Testis (tissue), 3 donors: Measurements from ENCODE around the gene FAM110A. TPM values are rescaled to one million over a fixed set of nuclear protein-coding genes. Genes with fewer than 3 reads are reported as not detected.
"Not testable (repeated sequence)": the region's sequence is repeated elsewhere in the genome, so short reads cannot be mapped to it uniquely, and the experiment has no call there.

ENCODE experiments used
- DNase-seq: peaks from one replicate; pipeline ENCODE4 v3.0.0-alpha.2; 2019
- H3K27ac ChIP-seq, 2 donors: fragments of 200-600 bp; sonication (generic); one replicate each; pipeline ENCODE4 v1.5.1; 2019
- H3K27me3 ChIP-seq: fragments of 200-600 bp; sonication (generic); one replicate; pipeline ENCODE4 v1.5.1; 2019
- H3K36me3 ChIP-seq: fragments of 200-600 bp; sonication (generic); one replicate; pipeline ENCODE4 v1.5.1; 2017; ENCODE audit warnings: low read depth; ENCODE audit errors: missing control alignments
- H3K4me1 ChIP-seq: fragments of 200-600 bp; sonication (generic); one replicate; pipeline ENCODE4 v1.5.1; 2019
- H3K4me3 ChIP-seq, 2 donors: fragments of 200-600 bp; sonication (generic); one replicate each; pipeline ENCODE4 v1.5.1; 2017 to 2019
- H3K9me3 ChIP-seq: fragments of 200-600 bp; sonication (generic); one replicate; pipeline ENCODE4 v1.5.1; 2017
- POLR2A ChIP-seq: fragments of 450-650 bp; IDR thresholded peaks from one replicate; pipeline ENCODE4 v1.6.1; 2017; ENCODE audit warnings: antibody characterized with exemption, mild to moderate bottlenecking, moderate library complexity
- WGBS, 2 donors: methylation state at CpG; one replicate each; pipeline ENCODE4 v1.1.5; 2018; 5-methylcytosine and 5-hydroxymethylcytosine counted together
- intact Hi-C: fragments of 100-400 bp; cut with DNase I; formaldehyde crosslinking; loops from one replicate; pipeline ENCODE4 v1.15.1; 2023; ENCODE audit warnings: low total_unique reads
- polyA plus RNA-seq: library from polyadenylated mRNA; stranded (reverse); fragments of 350-450 nt; fragmentation: Illumina TruSeq; extraction: RNeasy Lipid Tissue Mini Kit (QIAGEN cat#74804); gene quantifications from one replicate; pipeline ENCODE4 v1.2.3, GENCODE V29; 2014; ENCODE audit warnings: low read depth, low replicate concordance; ENCODE audit not compliant: insufficient read depth
- total RNA-seq, 2 donors: library from RNA; depleted of rRNA; stranded (reverse); fragments of >200 nt; gene quantifications; one replicate each; pipeline ENCODE4 v1.2.3, GENCODE V29; 2016
- TF ChIP-seq, protein P1 (sequence below), 3 experiments: fragments of 450-650 bp in 2 of 3; fragments of 200-600 bp in 1 of 3; sonication (generic) in 1 of 3; IDR thresholded peaks; one replicate each; pipeline ENCODE4 v1.5.1; 2016 to 2019; ENCODE audit warnings: antibody characterized with exemption in 3 of 3, mild to moderate bottlenecking in 2 of 3, moderate library complexity in 1 of 3

The FAM110A gene
- total and polyA plus RNA-seq, 3 donors from 2014 or later = 5.1 to 7.7 (median 5.5) TPM

DNA sequence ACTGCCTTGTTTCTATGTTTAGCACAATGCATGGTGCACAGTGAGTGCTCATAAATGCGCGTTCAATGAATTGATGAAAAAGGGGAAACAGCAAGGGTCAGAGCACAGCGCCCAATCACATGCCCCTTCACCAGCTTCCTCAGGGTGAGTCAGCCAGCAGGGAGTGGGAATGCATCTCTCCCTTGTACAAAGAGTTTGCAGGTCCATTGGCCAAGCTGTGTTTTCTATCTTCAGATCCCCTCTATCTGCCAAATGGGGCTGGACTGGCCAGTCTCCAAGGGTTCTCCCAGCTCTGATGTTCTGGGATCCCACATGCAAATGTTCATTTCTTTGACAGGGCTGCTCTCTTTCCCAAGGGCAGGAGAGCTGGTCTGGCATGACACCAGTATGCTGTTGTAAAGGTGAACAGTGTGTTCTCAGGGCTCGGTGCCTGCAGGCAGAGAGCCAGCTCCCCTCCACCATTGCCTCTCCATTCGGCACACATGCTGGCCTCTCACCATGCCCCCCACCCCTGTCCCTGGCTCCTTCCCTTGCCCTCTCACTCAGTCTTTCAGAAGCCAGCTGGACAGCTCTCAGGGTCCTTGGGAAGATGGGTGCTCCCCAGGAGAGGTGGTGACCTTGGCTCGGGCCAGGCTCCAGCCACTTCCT lies 57.7 kb downstream of the FAM110A start:
- TF ChIP-seq, protein P1, sequence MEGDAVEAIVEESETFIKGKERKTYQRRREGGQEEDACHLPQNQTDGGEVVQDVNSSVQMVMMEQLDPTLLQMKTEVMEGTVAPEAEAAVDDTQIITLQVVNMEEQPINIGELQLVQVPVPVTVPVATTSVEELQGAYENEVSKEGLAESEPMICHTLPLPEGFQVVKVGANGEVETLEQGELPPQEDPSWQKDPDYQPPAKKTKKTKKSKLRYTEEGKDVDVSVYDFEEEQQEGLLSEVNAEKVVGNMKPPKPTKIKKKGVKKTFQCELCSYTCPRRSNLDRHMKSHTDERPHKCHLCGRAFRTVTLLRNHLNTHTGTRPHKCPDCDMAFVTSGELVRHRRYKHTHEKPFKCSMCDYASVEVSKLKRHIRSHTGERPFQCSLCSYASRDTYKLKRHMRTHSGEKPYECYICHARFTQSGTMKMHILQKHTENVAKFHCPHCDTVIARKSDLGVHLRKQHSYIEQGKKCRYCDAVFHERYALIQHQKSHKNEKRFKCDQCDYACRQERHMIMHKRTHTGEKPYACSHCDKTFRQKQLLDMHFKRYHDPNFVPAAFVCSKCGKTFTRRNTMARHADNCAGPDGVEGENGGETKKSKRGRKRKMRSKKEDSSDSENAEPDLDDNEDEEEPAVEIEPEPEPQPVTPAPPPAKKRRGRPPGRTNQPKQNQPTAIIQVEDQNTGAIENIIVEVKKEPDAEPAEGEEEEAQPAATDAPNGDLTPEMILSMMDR (IDR thresholded peaks at IDR 0.05) = no peak
- TF ChIP-seq POLR2A = no peak
- peak; percentile 90 for DNase-seq
- Histone ChIP-seq H3K27me3 (no peaks in the 10 kb centered on the region), H3K27ac (no peak overlapping the region), H3K9me3 (no peaks in the 10 kb centered on the region), H3K36me3 (no peaks in the 10 kb centered on the region), H3K4me3 (no peak overlapping the region), H3K4me1 (peaks cover 18% of the 10 kb centered on the region)
- intact Hi-C loops = no loop called here
- WGBS, 2 donors = 19 to 28% methylated on average over 6 of the region's 6 CpGs

DNA sequence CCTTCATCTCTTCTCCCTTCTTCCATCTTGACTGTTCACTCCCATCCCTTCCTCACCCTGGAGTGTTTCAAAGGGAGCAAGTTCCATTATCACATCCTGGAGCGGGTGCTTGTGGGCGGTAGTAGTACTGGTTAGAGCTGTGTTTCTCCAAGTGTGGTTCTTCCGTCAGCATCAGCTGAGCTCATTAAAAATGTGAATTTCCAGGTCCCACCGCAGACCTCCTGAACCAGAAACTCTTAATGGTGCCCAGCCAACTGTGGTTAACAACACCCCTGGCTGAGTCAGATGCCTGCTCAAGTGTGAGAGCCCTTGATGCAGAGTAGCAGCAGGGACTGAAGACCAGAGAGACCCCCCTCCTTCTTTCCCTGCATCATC lies 58.2 kb downstream of the FAM110A start:
- intact Hi-C loops = no loop called here
- DNase-seq = no peak
- 33 to 48% methylated on average over 4 of the region's 4 CpGs for WGBS, 2 donors
- Histone ChIP-seq H3K27me3 (no peaks in the 10 kb centered on the region), H3K36me3 (no peaks in the 10 kb centered on the region), H3K4me1 (peaks cover 18% of the 10 kb centered on the region), H3K27ac (peak overlapping the region in 1 of 2 donors; percentile 25), H3K9me3 (no peaks in the 10 kb centered on the region), H3K4me3 (no peak overlapping the region)
- TF ChIP-seq, protein P1 (IDR thresholded peaks at IDR 0.05) = no peak
- TF ChIP-seq POLR2A = no peak

DNA sequence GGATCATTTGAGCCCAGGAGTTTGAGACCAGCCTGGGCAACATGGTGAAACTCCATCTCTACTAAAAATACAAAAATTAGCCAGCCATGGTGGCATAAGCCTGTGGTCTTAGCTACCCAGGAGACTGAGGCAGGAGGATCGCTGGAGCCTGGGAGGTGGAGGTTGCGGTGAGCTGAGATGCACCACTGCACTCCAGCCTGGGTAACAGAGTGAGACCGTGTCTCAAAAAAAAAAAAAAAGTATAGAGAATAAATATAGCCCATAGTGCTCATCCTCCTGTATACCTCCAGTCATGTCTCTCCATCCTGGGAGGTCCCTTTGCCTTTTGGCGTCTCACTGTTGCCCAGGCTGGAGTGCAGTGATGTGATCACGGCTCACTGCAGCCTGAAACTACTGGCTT lies 58.9 kb downstream of the FAM110A start:
- H3K27me3 ChIP-seq, H3K9me3 ChIP-seq, H3K36me3 ChIP-seq, intact Hi-C loops, DNase-seq, H3K4me3 ChIP-seq: not testable (repeated sequence)
- WGBS, 2 donors = 84 to 89% methylated on average over 5 of the region's 5 CpGs
- H3K27ac ChIP-seq = peak overlapping the region in 1 of 2 donors; percentile 25
- H3K4me1 ChIP-seq = peaks cover 18% of the 10 kb centered on the region

Other genes with a start within 250 kb of the FAM110A start
- 1 to 10 TPM; 2.7 to 3.7 TPM for gene TCF15, start 223.4 kb upstream of the FAM110A start, total RNA-seq
- 2.0 TPM for gene TCF15, start 223.4 kb upstream of the FAM110A start, polyA plus RNA-seq
- 10 to 100 TPM; 26.9 to 29.8 TPM for gene SRXN1, start 180.5 kb upstream of the FAM110A start, total RNA-seq
- 20.6 TPM for gene SRXN1, start 180.5 kb upstream of the FAM110A start, polyA plus RNA-seq
- under 1 TPM; 0.19 to 0.39 TPM for gene SCRT2, start 157.9 kb upstream of the FAM110A start, total RNA-seq
- gene SCRT2, start 157.9 kb upstream of the FAM110A start, polyA plus RNA-seq = 0.13 TPM
- gene SLC52A3, start 65.2 kb upstream of the FAM110A start, total RNA-seq = 100 to 1,000 TPM; 187 to 247 TPM
- gene SLC52A3, start 65.2 kb upstream of the FAM110A start, polyA plus RNA-seq = 130 TPM
- gene ANGPT4, start 82.6 kb downstream of the FAM110A start, total RNA-seq = under 1 TPM; 0.56 to 0.79 TPM
- gene ANGPT4, start 82.6 kb downstream of the FAM110A start, polyA plus RNA-seq = 1.2 TPM
- gene RSPO4, start 168.6 kb downstream of the FAM110A start, total RNA-seq = 1 to 10 TPM; 2.2 to 2.6 TPM
- gene RSPO4, start 168.6 kb downstream of the FAM110A start, polyA plus RNA-seq = 3.2 TPM